Activated T-cell treated with anti-CD3 and anti-CD28 coated beads, Interleukin-2, amount 50 U/mL, for 72 hours (primary cell): ENCODE data around the gene GPR146. TPM values are rescaled to one million over a fixed set of nuclear protein-coding genes. Genes with fewer than 3 reads are reported as not detected.

Source experiments
- ATAC-seq, 2 donors: fragments of 150-1000 bp; cut with Tn5 transposase; replicated peaks in 1 of 2; 2 replicates each; pipeline ENCODE4 v1.10.0; 2021; ENCODE audit warnings: moderate library complexity in 2 of 2, mild to moderate bottlenecking in 1 of 2
- DNase-seq, 2 donors: peaks; one replicate each; pipeline ENCODE4 v3.0.0; 2021 to 2022; ENCODE audit warnings: mixed read lengths in 1 of 2
- H3K27ac Mint-ChIP-seq: one replicate; pipeline ENCODE4 v1.8.0; 2022; ENCODE audit warnings: mild to moderate bottlenecking, moderate library complexity, mixed read lengths
- H3K27me3 Mint-ChIP-seq: one replicate; pipeline ENCODE4 v1.8.0; 2022; ENCODE audit warnings: low read depth, mixed read lengths
- H3K36me3 Mint-ChIP-seq, 2 donors: one replicate each; pipeline ENCODE4 v1.8.0; 2022; ENCODE audit warnings: mixed read lengths in 2 of 2, mild to moderate bottlenecking in 1 of 2; ENCODE audit not compliant: insufficient read depth in 2 of 2
- H3K4me1 Mint-ChIP-seq: one replicate; pipeline ENCODE4 v1.8.0; 2022; ENCODE audit warnings: low read depth, mixed read lengths
- H3K4me3 Mint-ChIP-seq, 2 donors: one replicate each; pipeline ENCODE4 v1.8.0; 2022; ENCODE audit warnings: mild to moderate bottlenecking in 2 of 2, mixed read lengths in 2 of 2, moderate library complexity in 2 of 2
- H3K9me3 Mint-ChIP-seq, 2 donors: one replicate each; pipeline ENCODE4 v1.8.0; 2022; ENCODE audit warnings: mixed read lengths in 2 of 2
- total RNA-seq, 2 donors: library from RNA; stranded (reverse); gene quantifications; one replicate each; pipeline ENCODE4 v1.2.3, GENCODE V29; 2022

Gene GPR146
- total RNA-seq, 2 donors from 2014 or later = 0.91 to 2.7 TPM

DNA sequence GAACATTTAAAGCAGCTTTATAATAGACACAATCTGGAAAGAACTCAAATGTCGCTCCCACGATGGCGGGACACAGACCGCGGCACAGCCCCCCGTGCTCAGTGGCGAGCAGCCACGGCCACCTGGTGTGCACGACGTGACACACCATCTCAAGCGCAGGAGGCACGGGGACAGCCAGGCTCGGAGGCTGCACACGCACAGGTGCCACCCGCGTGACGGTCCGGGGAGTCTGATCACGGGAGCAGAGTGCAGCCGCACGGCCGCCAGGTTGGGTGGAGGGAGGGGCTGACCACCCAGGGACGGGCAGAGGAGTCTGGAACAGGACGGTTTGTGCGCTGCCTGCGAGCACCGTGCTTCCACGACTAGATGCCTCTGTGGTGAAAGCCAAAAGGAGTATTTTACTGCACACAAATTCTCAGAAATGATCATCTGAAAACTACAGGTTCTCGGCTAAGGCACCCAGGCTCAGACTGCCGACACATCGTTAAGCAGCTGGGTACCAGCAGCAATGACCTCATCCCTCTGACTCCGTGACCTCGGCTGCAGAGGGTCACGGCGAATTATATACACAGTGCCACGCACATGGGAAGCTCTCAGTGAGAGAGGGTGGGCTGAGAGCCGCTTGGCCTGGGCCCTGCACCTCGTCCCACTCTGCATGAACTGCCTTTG lies 36.0 kb downstream of the GPR146 start:
- Mint-ChIP-seq H3K27ac (no peak overlapping the region), H3K4me1 (no peaks in the 10 kb centered on the region), H3K27me3 (no peaks in the 10 kb centered on the region), H3K36me3 (no peaks in the 10 kb centered on the region), H3K4me3 (no peak overlapping the region), H3K9me3 (no peaks in the 10 kb centered on the region)
- DNase-seq (no peak), ATAC-seq (no peak)

DNA sequence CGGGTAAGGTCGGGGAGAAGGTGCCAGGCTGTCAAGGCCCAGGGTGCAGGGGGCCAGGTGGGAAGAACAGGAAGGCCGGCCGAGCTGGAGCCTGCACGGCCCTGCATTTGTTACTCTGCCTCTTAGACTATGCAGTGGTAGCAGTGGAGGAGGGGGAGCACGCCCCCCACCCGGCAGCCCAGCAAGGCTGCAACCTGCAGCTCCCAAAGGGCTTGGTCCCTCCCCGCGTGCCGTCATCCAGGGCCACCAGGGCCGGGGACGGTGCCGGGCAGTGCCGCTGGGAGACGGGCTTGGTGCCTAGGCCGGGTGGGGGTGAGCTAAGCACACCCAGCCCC lies 36.5 kb downstream of the GPR146 start:
- Mint-ChIP-seq H3K27ac (no peak overlapping the region), H3K36me3 (no peaks in the 10 kb centered on the region), H3K9me3 (no peaks in the 10 kb centered on the region), H3K4me3 (no peak overlapping the region), H3K4me1 (no peaks in the 10 kb centered on the region), H3K27me3 (no peaks in the 10 kb centered on the region)
- ATAC-seq = no peak
- no peak for DNase-seq

DNA sequence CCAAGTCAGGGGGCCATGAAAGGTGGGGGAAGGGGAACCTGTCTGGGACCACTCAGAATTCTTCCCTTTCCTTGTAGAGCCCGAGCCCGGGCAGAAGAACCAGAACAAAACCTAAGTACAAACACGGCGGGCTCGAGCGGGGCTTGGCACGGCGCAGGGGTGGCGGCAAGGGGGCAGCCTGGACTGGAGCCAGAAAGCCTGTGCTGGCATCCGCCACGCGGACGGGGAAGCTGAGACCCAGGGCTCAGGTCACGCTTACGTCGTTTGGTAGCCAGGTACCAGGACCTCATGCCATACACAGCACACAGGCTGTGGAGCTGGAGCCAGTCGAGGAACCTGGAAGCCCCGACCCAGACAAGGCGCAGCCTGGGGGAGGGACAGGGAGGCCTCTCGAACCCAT lies 37.0 kb downstream of the GPR146 start:
- H3K4me1 Mint-ChIP-seq = peaks cover 3% of the 10 kb centered on the region
- H3K36me3 Mint-ChIP-seq = no peaks in the 10 kb centered on the region
- H3K4me3 Mint-ChIP-seq = no peak overlapping the region
- H3K9me3 Mint-ChIP-seq = no peaks in the 10 kb centered on the region
- no peak for DNase-seq
- H3K27ac Mint-ChIP-seq = no peak overlapping the region
- no peaks in the 10 kb centered on the region for H3K27me3 Mint-ChIP-seq
- ATAC-seq = no peak

DNA sequence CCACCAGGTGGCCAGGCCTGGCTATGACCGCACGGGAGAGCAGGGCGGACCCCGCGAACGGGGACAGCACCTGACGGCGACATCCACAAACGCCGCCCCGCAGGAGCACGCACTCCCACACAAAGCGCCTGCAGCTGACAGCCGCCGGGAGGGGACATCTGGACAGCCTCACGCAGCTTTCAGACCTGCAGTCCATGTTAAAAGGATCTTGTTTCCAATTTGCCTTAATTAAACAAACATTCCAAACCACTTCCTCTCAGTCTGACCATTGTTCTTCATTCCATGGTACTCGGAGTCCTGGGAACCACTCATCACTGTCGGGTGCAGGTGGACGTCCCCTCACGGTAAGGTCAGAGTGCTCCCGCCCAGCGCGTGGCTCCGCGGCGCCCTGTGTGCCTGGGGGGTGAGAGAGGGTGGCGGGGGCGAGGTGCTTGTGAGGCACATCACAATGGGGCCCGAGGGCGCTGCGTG lies 37.6 kb downstream of the GPR146 start:
- Mint-ChIP-seq H3K27me3 (no peaks in the 10 kb centered on the region), H3K27ac (no peak overlapping the region), H3K36me3 (no peaks in the 10 kb centered on the region), H3K9me3 (no peaks in the 10 kb centered on the region), H3K4me3 (no peak overlapping the region), H3K4me1 (peaks cover 9% of the 10 kb centered on the region)
- DNase-seq (no peak), ATAC-seq (no peak)

DNA sequence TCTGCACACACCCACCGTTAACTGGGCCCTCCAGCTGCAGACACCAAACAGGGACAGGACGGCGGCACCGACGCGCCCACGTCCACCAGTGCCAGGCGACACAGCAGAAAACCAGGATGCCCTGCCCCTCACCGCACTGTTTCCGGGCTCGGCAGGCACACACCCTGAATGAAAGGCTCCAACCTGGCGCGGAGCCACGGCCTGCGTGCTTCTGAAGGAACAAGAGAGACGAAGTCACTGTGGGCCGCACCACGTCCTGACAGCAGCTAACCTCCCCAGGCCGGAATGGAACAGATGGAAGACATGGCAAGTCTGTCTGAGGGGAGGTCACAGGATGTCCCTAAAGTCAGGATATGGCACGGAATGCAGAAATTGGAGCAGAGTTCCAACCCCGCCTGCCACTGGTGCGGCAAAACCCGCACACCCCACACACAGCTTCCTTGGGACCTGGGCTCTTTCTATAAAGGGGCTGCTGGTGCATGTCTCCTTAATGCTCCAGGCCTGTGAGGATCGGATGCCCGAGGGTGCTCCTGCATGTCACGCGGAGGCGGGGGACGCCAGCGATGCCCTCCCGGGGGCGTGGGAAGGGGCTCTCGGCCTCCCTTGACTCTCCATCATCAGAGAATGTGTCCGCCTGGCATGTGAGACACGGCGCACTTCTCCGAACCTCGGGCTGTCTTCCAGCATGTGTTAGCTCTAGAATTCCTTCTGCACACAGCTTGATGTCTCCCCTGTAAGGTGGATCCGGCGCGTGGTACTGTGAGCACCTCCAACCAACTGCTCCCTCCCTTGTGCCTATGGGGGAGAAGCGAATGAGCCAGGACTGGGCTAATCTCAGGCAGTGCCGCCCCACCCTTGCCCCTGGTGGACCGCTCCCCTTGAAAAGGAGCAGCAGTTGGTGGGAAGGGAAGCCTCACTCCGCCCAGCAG lies 39.6 kb downstream of the GPR146 start:
- Mint-ChIP-seq H3K27ac (no peak overlapping the region), H3K27me3 (no peaks in the 10 kb centered on the region), H3K9me3 (no peaks in the 10 kb centered on the region), H3K36me3 (no peaks in the 10 kb centered on the region), H3K4me3 (no peak overlapping the region), H3K4me1 (peaks cover 12% of the 10 kb centered on the region)
- DNase-seq (no peak), ATAC-seq (no peak)

DNA sequence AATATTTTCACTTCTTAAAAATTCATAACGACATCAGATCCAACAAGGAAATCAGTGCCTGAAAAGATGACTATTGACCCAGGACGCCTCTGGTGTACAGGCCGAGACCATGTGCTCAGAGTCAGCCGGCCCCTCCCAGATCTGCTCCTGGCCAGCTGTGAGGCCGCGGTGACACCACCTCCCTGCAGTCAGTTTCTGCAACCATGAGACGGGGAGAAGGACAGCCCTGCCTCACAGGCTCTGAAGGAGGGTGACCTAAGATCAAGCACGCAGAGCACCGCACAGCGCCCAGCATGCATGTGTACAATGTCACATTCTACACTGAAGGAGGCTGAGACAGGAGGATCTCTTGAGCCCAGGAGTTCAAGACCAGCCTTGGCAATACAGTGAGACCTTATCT lies 40.9 kb downstream of the GPR146 start:
- Mint-ChIP-seq H3K36me3 (no peaks in the 10 kb centered on the region), H3K9me3 (no peaks in the 10 kb centered on the region), H3K4me3 (no peak overlapping the region), H3K4me1 (peaks cover 12% of the 10 kb centered on the region), H3K27me3 (no peaks in the 10 kb centered on the region), H3K27ac (no peak overlapping the region)
- no peak for ATAC-seq
- DNase-seq = no peak

DNA sequence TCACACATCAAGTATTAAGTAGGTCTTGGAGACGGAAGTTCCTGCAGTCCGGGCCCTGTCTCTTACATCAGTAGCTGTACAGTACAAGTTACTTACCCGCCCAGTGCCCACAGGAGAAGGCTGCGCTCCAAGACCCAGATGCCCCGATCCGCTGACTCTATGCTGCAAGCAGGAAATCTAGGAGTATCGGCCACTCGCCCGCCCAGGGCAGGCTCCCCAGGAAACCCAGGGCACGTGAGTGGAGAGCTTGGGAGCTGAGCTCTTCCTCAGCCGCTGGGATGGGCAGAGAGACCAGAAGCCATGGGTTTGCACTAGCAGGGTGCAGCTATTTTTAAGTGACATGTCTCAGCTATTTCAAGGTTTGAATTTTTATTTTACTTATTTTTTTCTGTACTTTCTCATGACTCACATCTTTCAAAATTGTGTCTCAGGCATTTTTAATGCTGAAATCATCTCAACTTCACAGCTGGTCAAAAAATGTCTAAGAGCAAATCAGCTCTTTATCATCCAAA lies 41.6 kb downstream of the GPR146 start:
- Mint-ChIP-seq H3K27ac (no peak overlapping the region), H3K36me3 (no peaks in the 10 kb centered on the region), H3K9me3 (no peaks in the 10 kb centered on the region), H3K4me3 (no peak overlapping the region), H3K4me1 (peaks cover 12% of the 10 kb centered on the region), H3K27me3 (no peaks in the 10 kb centered on the region)
- no peak for ATAC-seq
- DNase-seq = no peak

DNA sequence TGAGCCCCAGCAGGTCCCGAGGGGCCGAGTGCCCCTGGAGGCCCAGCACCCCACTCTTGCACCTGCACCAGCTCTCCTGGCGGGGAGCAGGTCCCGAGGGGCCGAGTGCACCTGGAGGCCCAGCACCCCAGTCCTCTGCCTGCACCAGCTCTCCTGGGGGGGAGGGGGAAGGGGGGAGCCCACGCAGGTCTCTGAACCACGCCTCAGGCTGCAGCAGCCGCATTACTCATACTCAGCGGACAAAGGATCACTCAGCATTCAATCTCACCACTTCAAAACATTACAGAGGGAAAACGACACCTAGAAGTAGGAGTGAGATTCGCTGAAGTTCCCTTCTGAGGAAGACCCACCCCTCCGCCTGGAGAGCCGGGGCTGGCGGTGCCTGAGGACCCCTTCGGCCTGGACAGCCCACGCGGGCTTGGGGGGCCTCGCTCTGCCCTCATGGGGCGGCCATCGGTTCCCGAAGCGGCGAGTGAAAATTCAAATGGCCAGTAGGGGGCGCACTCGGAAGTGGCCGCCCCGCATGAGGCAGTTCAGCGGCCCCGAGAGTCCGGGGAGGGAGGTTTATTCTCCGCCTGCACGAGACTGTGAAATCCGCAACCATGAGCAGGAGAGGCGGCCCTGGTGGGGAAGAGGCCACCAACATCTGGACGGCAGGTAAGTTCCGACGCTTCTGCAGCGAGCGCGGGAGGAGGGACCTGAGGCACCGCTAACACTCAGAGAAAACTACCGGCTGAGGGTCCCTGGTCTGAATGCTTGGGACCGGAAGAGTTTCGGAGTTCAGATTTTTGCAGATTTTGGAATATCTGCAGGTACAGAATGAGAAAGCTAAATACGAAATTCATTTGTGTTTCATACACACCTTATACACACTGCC lies 42.5 kb downstream of the GPR146 start:
- no peaks in the 10 kb centered on the region for H3K27me3 Mint-ChIP-seq
- H3K9me3 Mint-ChIP-seq = no peaks in the 10 kb centered on the region
- peaks cover 12% of the 10 kb centered on the region for H3K4me1 Mint-ChIP-seq
- H3K36me3 Mint-ChIP-seq = peaks cover under 1% of the 10 kb centered on the region in 2 donors
- DNase-seq (peak; percentile 78 to 86), ATAC-seq (peak; percentile 83 to 91)
- peak overlapping the region; percentile 81 to 85 for H3K4me3 Mint-ChIP-seq
- no peak overlapping the region for H3K27ac Mint-ChIP-seq

DNA sequence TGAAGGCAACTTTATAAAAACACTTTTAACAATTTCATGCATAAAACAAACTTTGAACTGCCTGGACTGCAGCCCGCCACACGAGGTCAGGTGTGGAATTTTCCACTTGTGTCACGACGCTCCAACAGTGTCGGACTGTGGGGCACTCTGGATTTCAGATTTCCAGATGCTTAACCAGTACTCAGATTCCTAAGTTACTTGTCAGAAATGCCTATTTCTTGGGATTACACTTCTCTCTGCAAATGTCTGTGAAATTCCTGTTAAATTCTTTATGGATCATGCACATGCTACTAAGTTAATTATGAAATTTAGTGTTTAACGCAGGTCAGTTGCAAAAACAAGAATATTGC lies 43.1 kb downstream of the GPR146 start:
- ATAC-seq (no peak), DNase-seq (no peak)
- Mint-ChIP-seq H3K27ac (no peak overlapping the region), H3K4me3 (peak overlapping the region; percentile 81 to 85), H3K9me3 (no peaks in the 10 kb centered on the region), H3K4me1 (peaks cover 12% of the 10 kb centered on the region), H3K27me3 (no peaks in the 10 kb centered on the region), H3K36me3 (peaks cover 2% of the 10 kb centered on the region in 2 donors)

DNA sequence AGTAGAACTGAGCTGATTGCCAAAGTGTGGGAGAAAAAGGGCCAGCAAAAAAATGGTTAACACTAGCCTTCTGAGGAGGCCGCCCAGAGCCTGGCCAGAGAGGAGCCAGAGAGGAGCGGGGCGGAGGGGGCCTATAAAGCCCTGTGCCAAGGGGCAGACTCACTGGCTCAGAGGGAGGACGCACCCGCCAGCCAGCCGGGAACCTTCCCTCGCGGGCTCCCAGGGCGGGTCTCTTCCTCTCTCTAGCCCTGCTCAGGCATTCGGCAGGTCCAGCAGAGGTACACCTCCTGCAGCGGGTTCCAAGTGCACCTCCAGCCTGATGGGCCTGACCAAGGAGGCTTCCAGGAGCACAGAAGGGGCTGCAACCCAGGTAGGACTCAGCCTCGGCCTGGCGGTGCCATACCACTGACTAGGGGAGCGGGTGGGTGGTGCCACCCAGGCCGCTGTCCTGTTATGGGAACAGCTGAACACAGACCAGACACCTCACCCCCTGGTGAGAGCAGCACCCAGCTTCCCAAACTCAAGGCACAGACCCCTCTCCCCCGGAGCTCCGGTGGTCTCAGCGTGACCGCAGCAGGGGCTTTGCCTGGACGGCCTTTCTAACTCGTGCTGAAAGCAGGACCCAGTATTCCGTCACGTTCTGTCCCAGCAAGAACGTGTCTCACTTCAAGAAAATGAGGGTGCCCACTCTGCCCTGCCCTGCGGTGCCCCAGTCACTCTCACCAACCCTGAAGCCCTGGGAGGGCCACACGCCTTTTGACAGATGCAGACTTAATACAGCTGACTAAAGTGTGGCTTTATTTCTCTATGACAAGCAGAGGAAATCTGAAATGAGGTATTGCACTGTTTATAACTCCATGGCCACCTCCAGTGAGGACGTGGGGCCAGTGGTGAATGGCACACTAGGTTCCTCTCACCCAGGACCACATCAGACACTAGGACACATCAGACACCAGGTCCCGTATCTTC lies 43.9 kb downstream of the GPR146 start, which contains the start of gene GPER1:
TSS of gene GPER1 (plus strand) at position 162 of the 969 bp plus-strand sequence. CDS start 3,616 bp downstream, outside the sequence.
- peaks cover 12% of the 10 kb centered on the region for H3K4me1 Mint-ChIP-seq
- no peak for DNase-seq
- H3K4me3 Mint-ChIP-seq = peak within 1 kb of the TSS; percentile 81 to 85
- no peak within 1 kb of the TSS for H3K27ac Mint-ChIP-seq
- H3K27me3 Mint-ChIP-seq = no peaks in the 10 kb centered on the region
- no peak for ATAC-seq
- H3K36me3 Mint-ChIP-seq = peaks cover 2% of the 10 kb centered on the region in 2 donors
- no peaks in the 10 kb centered on the region for H3K9me3 Mint-ChIP-seq

DNA sequence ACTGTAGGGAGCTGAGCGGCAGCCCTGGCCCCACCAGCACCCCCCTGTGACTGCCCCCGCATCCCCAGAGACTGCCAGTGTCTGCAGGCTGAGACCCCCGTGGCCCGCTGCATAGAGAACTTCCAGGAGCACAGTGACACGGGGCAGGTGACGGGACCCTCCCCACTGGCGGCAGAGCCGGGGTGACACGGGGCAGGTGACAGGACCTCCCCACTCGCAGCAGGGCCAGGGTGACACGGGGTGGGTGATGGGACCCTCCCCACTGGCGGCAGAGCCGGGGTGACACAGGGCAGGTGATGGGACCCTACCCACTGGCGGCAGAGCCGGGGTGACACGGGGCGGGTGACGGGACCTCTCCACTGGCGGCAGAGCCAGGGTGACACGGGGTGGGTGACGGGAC lies 45.9 kb downstream of the GPR146 start:
- Mint-ChIP-seq H3K27me3 (no peaks in the 10 kb centered on the region), H3K4me3 (no peak overlapping the region), H3K4me1 (peaks cover 12% of the 10 kb centered on the region), H3K27ac (no peak overlapping the region), H3K36me3 (peaks cover 2% of the 10 kb centered on the region in 2 donors), H3K9me3 (no peaks in the 10 kb centered on the region)
- no peak for ATAC-seq
- DNase-seq = no peak
